Smooth muscle cell (in vitro differentiated cells): Measurements from ENCODE around the gene TBX15. TPM values are rescaled to one million over a fixed set of nuclear protein-coding genes. Genes with fewer than 3 reads are reported as not detected.
A peak's percentile ranks its signal among the peaks of the same experiment; 100 is the strongest.

Experiments
- DNase-seq: peaks from one replicate; lab custom pipeline; 2025; ENCODE audit not compliant: unreplicated experiment; lab: John Stamatoyannopoulos, UW
- H2AFZ ChIP-seq: fragments of 200-600 bp; sonication (generic); 2 replicates; pipeline ENCODE4 v1.6.0; 2016; ENCODE audit warnings: antibody characterized with exemption, low read depth, mild to moderate bottlenecking
- H3F3A ChIP-seq: fragments of 200-600 bp; sonication (generic); 2 replicates; pipeline ENCODE4 v1.6.0; 2017; ENCODE audit warnings: antibody characterized with exemption, low read depth
- H3K27ac ChIP-seq: fragments of 200-600 bp; sonication (generic); 2 replicates; pipeline ENCODE4 v1.5.1; 2016; ENCODE audit warnings: low read depth, mild to moderate bottlenecking
- H3K27me3 ChIP-seq: fragments of 200-600 bp; sonication (generic); 2 replicates; pipeline ENCODE4 v1.6.1; 2016; ENCODE audit warnings: low read depth, mild to moderate bottlenecking
- H3K36me3 ChIP-seq: fragments of 200-600 bp; sonication (generic); 2 replicates; pipeline ENCODE4 v1.5.1; 2016; ENCODE audit warnings: low read depth
- H3K4me1 ChIP-seq: fragments of 200-600 bp; sonication (generic); 2 replicates; pipeline ENCODE4 v1.5.1; 2016; ENCODE audit warnings: low read depth
- H3K4me2 ChIP-seq: fragments of 200-600 bp; sonication (generic); 2 replicates; pipeline ENCODE4 v1.6.0; 2016; ENCODE audit warnings: mild to moderate bottlenecking
- H3K4me3 ChIP-seq: fragments of 200-600 bp; sonication (generic); 2 replicates; pipeline ENCODE4 v1.5.1; 2016; ENCODE audit warnings: mild to moderate bottlenecking
- H3K79me2 ChIP-seq: fragments of 200-600 bp; sonication (generic); 2 replicates; pipeline ENCODE4 v1.6.0; 2016; ENCODE audit warnings: low read depth, mild to moderate bottlenecking
- H3K9ac ChIP-seq: fragments of 200-600 bp; sonication (generic); 2 replicates; pipeline ENCODE4 v1.6.0; 2016; ENCODE audit warnings: low read depth
- H3K9me3 ChIP-seq: fragments of 200-600 bp; sonication (generic); replicated peaks from 2 replicates; pipeline ENCODE4 v1.5.1; 2016; ENCODE audit warnings: low read depth
- H4K20me1 ChIP-seq: fragments of 200-600 bp; sonication (generic); 2 replicates; pipeline ENCODE4 v1.6.0; 2016; ENCODE audit warnings: low read depth
- WGBS: methylation state at CpG from one replicate; pipeline ENCODE4 v1.1.7; 2016; ENCODE audit warnings: low lambda C conversion rate; 5-methylcytosine and 5-hydroxymethylcytosine counted together
- polyA plus RNA-seq: library from polyadenylated mRNA; unstranded; fragments of >200 nt; fragmentation: Nextera tagmentation; extraction: Ambion mirVana; gene quantifications from 2 replicates; pipeline ENCODE4 v1.2.1, GENCODE V29; 2016
- total RNA-seq: library from RNA; depleted of rRNA; stranded (reverse); fragments of >200 nt; gene quantifications from 2 replicates; pipeline ENCODE4 v1.2.3, GENCODE V29; 2014
- TF ChIP-seq, protein P1 (sequence below): fragments of 200-600 bp; sonication (generic); IDR thresholded peaks from 2 replicates; pipeline ENCODE4 v1.5.1; 2017; ENCODE audit warnings: borderline replicate concordance, mild to moderate bottlenecking, antibody characterized with exemption; ENCODE audit not compliant: insufficient read depth, poor library complexity, severe bottlenecking

TBX15 gene
- total and polyA plus RNA-seq, 2 experiments from 2014 or later: 2.7 to 3.5 TPM

- Histone ChIP-seq H3K27ac (no peak overlapping the region), H3K4me2 (no peak overlapping the region), H3K36me3 (no peaks in the 10 kb centered on the region), H3K4me3 (no peak overlapping the region), H3K9me3 (no peaks in the 10 kb centered on the region), H3K9ac (no peak overlapping the region), H3K79me2 (no peaks in the 10 kb centered on the region), H2AFZ (no peak overlapping the region), H3K27me3 (peaks cover 91% of the 10 kb centered on the region), H3F3A (no peaks in the 10 kb centered on the region), H3K4me1 (no peaks in the 10 kb centered on the region), H4K20me1 (no peaks in the 10 kb centered on the region)
- DNase-seq: no peak
- TF ChIP-seq, protein P1, sequence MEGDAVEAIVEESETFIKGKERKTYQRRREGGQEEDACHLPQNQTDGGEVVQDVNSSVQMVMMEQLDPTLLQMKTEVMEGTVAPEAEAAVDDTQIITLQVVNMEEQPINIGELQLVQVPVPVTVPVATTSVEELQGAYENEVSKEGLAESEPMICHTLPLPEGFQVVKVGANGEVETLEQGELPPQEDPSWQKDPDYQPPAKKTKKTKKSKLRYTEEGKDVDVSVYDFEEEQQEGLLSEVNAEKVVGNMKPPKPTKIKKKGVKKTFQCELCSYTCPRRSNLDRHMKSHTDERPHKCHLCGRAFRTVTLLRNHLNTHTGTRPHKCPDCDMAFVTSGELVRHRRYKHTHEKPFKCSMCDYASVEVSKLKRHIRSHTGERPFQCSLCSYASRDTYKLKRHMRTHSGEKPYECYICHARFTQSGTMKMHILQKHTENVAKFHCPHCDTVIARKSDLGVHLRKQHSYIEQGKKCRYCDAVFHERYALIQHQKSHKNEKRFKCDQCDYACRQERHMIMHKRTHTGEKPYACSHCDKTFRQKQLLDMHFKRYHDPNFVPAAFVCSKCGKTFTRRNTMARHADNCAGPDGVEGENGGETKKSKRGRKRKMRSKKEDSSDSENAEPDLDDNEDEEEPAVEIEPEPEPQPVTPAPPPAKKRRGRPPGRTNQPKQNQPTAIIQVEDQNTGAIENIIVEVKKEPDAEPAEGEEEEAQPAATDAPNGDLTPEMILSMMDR: no peak
- 86% methylated on average over 14 of the region's 14 CpGs for WGBS
Measured at GRCh38 chr1:119003413-119004128, 15.4 kb upstream of the TBX15 start.

DNA sequence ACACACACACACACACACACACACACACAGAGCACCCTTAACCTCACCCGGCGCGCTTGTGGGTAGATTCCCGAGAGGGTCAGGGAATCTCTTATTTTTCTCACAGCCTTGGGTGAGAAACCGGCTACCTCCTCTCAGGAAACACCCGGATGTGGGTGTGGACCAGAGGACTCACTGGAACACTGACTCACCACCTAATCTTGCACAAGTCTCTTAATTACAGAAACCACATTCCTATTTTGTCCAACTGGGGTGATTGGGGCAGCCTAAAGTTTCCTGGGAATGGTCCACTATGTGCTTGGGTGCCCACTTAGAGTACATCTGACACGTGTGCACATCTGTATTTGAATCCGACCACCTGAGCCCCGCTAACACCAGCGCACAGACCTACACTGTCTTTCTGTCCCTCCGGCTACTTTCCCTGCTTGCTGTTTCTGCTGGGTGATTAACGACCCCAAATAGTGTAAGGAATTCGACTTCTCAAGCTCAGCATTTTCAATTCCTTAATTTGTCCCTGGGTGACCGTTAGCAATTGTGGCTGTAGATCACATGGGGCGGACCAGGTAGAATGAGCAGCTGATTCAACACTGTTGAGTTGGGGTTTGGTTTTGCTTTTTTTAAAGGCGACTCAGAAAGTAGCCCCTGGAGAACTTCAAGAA, 14.0 kb upstream of the TBX15 start:
- Histone ChIP-seq H2AFZ (peak overlapping the region; percentile 16), H3K27me3 (peaks cover 94% of the 10 kb centered on the region), H3F3A (no peaks in the 10 kb centered on the region), H3K4me3 (no peak overlapping the region), H3K4me1 (no peaks in the 10 kb centered on the region), H4K20me1 (no peaks in the 10 kb centered on the region), H3K27ac (no peak overlapping the region), H3K9ac (no peak overlapping the region), H3K4me2 (peak overlapping the region; percentile 77), H3K9me3 (no peaks in the 10 kb centered on the region), H3K79me2 (no peaks in the 10 kb centered on the region), H3K36me3 (no peaks in the 10 kb centered on the region)
- no peak for DNase-seq
- 29% methylated on average over 16 of the region's 16 CpGs for WGBS
- TF ChIP-seq, protein P1: no peak

GRCh38 chr1:119001181-119002027, 13.3 kb upstream of the TBX15 start:
- Histone ChIP-seq H3K4me1 (no peaks in the 10 kb centered on the region), H3K4me2 (peak overlapping the region; percentile 77), H3K9me3 (no peaks in the 10 kb centered on the region), H3F3A (no peaks in the 10 kb centered on the region), H3K79me2 (no peaks in the 10 kb centered on the region), H3K27me3 (peaks cover 94% of the 10 kb centered on the region), H3K36me3 (no peaks in the 10 kb centered on the region), H3K27ac (no peak overlapping the region), H3K4me3 (peak overlapping the region; percentile 39), H4K20me1 (no peaks in the 10 kb centered on the region), H2AFZ (peak overlapping the region; percentile 16), H3K9ac (no peak overlapping the region)
- no peak for DNase-seq
- WGBS: 14% methylated on average over 46 of the region's 49 CpGs
- TF ChIP-seq, protein P1: no peak
